ENCODE results near the gene GALNT18. TPM values are rescaled to one million over a fixed set of nuclear protein-coding genes. Genes with fewer than 3 reads are reported as not detected.

Gene GALNT18
- polyA plus RNA-seq (ENCODE audit: low read depth in 6 of 6) = not detected

DNA sequence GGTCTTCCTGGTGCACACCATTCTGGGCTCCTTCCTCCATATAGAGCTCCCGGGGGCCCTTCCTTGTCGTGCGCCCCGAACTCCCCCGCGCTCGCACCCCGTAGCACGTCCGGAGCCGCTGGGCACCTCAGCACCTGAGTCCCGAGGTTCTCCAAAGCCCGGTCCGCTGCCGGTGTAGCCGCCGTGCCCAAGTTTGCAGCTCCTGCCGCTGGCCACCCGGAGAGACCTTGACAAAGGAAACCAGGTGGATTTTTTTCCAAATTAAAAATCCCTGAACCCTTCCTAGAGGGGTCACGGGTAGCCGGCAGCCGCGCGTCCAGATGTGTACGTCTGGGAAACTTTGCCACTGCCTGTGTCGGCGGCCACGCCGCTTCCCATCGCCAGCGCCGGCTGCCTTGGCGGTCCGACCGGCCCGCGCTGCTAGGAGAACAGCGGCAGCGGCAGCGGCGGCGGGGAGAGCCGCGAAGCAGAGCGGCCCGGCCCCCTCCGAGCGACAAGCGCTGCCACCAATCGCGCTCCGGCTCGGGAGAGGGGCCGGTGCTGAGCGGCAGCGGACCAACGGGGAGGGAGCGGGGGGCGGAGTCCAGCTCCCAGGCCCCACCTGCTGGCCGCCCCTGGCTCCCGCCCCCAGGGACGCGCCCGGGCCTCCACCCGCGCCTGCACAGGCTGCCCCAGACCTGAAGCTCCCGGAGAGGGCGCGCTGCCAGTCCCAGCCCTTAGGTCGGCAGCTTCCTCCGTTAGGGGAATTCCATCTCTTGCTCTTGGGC, at the start of gene GALNT18:
GALNT18 (minus strand) TSS at position 433 of the 767 bp plus-strand sequence.
- DNase-seq (peak; percentile 35), ATAC-seq (ENCODE audit: low read depth in 2 of 2) (peak; percentile 66 to 82)
- Mint-ChIP-seq H3K4me3 (peak within 1 kb of the TSS in 6 of 8 donors; percentile 30 to 75 (median 66)), H3K27me3 (peaks cover 50 to 75% (median 53%) of the 10 kb centered on the region in 3 donors), H3K27ac (no peak within 1 kb of the TSS), H3K4me1 (peaks cover 0 to 22% (median 7%) of the 10 kb centered on the region in 3 donors), H3K36me3 (no peaks in the 10 kb centered on the region), H3K9me3 (peaks cover 0 to 3% (median 0%) of the 10 kb centered on the region in 7 donors)

DNA sequence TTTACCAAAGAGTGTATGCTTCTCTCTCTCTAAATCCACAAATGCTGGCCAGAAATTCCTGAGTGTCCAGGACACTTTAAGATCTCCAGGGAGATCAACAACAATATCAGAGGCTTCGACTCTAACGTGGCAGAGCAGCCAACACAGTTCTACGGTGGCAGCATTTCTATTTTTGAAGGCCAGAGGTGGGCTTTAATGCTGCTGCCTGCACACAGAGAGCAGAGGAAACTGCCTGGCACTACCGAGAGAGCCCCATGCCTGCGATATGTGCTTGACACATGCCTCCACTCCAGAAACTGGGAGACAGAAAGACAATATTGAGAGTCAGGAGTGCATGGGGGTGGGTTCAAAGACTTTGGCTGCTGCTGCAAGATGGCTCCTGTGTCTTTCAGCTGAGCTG, 48.8 kb upstream of the GALNT18 start:
- ATAC-seq (ENCODE audit: low read depth in 2 of 2) (no peak), DNase-seq (no peak)
- H3K27me3 Mint-ChIP-seq = peaks cover 27 to 35% (median 28%) of the 10 kb centered on the region in 3 donors
- no peaks in the 10 kb centered on the region for H3K36me3 Mint-ChIP-seq
- no peak overlapping the region for H3K4me3 Mint-ChIP-seq
- peaks cover 0 to 6% (median 3%) of the 10 kb centered on the region in 7 donors for H3K9me3 Mint-ChIP-seq
- no peaks in the 10 kb centered on the region for H3K4me1 Mint-ChIP-seq
- no peak overlapping the region for H3K27ac Mint-ChIP-seq

DNA sequence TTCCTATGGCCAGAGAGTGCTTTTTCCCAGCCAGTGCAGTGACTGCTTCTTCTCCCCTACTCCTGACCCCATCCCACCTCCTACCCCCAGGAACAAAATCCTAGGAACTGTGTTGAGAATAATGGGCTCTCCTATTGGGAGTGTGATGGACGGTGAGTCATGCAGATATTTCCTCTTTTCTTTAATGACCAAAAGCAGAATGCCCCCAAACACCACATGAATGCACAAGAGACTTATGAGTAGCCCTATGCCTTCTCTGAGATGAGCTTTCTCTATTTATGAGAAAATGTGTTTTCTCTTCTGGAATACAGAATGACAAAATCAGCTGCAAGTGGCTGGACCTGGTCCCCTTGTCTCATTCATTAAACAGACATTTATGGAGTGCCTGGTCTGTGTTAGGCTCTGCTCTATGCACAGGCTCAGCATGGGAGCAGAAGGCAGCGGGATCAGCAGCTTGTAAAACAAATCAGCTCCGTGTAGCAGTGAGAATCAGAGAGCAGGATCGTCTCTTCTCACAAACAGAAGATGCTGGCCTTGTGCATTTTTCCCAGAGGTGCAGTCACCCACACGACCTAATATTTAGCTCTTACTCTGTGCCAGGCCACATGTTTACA, 47.5 kb upstream of the GALNT18 start:
- no peak for DNase-seq
- Mint-ChIP-seq H3K9me3 (peaks cover 0 to 6% (median 3%) of the 10 kb centered on the region in 7 donors), H3K27ac (no peak overlapping the region), H3K36me3 (no peaks in the 10 kb centered on the region), H3K27me3 (peaks cover 25 to 37% (median 30%) of the 10 kb centered on the region in 3 donors), H3K4me3 (no peak overlapping the region), H3K4me1 (no peaks in the 10 kb centered on the region)
- no peak for ATAC-seq (ENCODE audit: low read depth in 2 of 2)

DNA sequence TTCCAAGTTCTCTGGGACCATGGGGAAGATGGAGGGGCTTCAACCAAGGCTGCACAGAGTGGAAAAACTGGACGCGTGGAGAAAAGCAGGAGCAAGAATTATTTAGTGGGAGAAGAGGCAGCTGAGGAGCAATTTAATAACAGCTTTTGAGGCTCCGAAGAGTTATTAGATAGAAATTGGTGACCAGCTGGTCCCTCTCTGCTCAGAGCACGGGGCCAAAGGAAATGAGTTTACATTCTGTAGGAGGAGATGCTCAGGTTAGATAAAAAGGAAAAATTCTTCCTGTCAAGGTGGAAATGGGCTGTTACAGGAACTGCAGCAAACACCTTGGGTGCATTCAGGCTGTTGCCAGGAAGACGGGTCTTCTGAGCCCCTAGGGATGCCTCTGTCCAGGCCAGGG, 47.0 kb upstream of the GALNT18 start:
- Mint-ChIP-seq H3K9me3 (peaks cover 0 to 6% (median 3%) of the 10 kb centered on the region in 7 donors), H3K4me1 (no peaks in the 10 kb centered on the region), H3K27ac (no peak overlapping the region), H3K27me3 (peaks cover 25 to 39% (median 34%) of the 10 kb centered on the region in 3 donors), H3K4me3 (no peak overlapping the region), H3K36me3 (no peaks in the 10 kb centered on the region)
- DNase-seq (no peak), ATAC-seq (ENCODE audit: low read depth in 2 of 2) (no peak)

DNA sequence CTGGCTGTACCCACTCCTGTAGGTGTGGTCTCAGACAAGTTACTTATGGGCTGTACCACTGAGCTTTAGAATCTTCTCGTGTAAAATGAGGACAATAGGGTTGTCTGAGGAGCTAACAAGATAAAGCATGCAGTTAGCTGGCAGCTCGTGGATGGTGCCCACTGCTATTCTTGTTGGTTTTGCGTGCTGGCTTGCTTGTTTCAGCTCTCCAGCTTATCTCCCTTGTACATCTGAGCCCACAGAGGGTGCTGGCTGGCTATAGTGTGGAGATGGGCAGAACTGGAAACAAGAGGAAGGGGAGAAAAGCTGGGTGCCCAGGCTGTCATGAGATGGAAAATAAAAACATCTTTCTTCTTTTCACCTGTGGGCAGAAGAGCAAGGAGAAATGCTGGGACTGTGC, 46.5 kb upstream of the GALNT18 start:
- Mint-ChIP-seq H3K4me3 (no peak overlapping the region), H3K4me1 (no peaks in the 10 kb centered on the region), H3K27me3 (peaks cover 25 to 39% (median 36%) of the 10 kb centered on the region in 3 donors), H3K36me3 (no peaks in the 10 kb centered on the region), H3K9me3 (peaks cover 0 to 6% (median 3%) of the 10 kb centered on the region in 7 donors), H3K27ac (no peak overlapping the region)
- DNase-seq = no peak
- ATAC-seq (ENCODE audit: low read depth in 2 of 2) = no peak

DNA sequence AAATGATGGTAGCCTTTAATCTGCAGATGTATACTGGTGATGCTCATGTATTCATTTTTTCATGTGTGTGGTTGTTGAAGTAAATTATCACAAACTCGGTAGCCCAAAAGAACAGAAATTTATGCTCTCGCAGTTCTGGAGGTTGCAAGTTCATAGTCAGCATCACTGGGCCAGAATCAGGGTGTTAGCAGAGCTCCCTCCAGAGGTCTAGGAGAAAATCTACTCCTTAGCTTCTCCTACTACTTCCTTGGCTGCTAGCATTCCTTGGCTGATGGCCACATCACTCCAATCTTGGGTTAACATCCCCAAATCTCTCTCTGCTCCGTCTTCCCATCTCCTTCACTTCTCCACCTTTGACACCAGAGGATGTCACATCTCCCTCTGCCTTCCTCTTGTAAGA, 45.3 kb upstream of the GALNT18 start:
- Mint-ChIP-seq H3K4me1 (no peaks in the 10 kb centered on the region), H3K9me3 (peaks cover 0 to 6% (median 3%) of the 10 kb centered on the region in 7 donors), H3K36me3 (no peaks in the 10 kb centered on the region), H3K27ac (peak overlapping the region in 1 of 6 donors; percentile 6), H3K4me3 (no peak overlapping the region), H3K27me3 (peaks cover 25 to 39% (median 36%) of the 10 kb centered on the region in 3 donors)
- ATAC-seq (ENCODE audit: low read depth in 2 of 2) = no peak
- DNase-seq = no peak

DNA sequence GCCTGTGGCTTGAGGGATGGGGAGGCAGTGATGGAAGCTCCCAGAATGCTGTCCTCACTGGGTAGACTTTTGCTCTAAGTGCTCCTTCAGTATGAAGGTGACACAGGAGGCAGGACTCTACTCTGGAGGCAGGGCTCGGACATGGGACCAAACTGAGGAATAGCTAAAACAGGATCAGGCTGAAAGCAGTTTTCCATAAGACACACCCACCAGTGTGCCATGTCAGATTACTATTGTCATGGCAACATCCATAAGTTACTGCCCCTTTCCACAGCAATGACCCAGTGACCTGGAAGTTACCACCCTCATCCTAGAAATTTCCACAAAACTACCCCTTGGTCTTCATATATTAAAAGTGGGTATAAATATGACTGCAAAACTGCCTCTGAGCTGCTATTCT, 43.6 kb upstream of the GALNT18 start:
- no peaks in the 10 kb centered on the region for H3K4me1 Mint-ChIP-seq

DNA sequence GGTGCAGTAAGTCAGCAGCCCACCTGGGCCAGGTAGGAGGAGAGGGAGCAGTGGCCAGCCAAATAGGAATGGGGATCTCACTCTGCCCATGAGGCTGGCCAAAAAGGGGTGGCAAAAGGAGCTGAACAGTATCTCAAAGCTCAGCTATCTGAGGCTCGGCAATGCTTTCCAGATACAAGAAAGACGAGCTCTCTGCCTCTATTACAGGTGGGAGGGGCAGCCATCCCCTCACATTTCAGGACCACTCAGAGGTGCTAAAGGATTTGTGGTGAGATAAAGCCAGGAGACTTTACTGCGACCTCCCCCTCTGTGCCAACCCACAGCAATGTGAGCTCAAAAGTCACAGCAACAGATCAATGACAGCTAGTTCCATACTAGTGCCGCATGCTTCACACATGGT, 42.1 kb upstream of the GALNT18 start:
- Mint-ChIP-seq H3K4me3 (no peak overlapping the region), H3K36me3 (no peaks in the 10 kb centered on the region), H3K27me3 (peaks cover 21 to 39% (median 30%) of the 10 kb centered on the region in 3 donors), H3K9me3 (peaks cover 0 to 6% (median 3%) of the 10 kb centered on the region in 7 donors), H3K27ac (no peak overlapping the region), H3K4me1 (no peaks in the 10 kb centered on the region)
- DNase-seq = no peak
- no peak for ATAC-seq (ENCODE audit: low read depth in 2 of 2)

More for the DNA sequence above, 43.6 kb upstream of the GALNT18 start:
- no peak for DNase-seq
- no peak for ATAC-seq (ENCODE audit: low read depth in 2 of 2)
- Mint-ChIP-seq H3K27me3 (peaks cover 25 to 39% (median 30%) of the 10 kb centered on the region in 3 donors), H3K36me3 (no peaks in the 10 kb centered on the region), H3K27ac (no peak overlapping the region), H3K4me3 (no peak overlapping the region), H3K9me3 (peaks cover 0 to 6% (median 3%) of the 10 kb centered on the region in 7 donors)

DNA sequence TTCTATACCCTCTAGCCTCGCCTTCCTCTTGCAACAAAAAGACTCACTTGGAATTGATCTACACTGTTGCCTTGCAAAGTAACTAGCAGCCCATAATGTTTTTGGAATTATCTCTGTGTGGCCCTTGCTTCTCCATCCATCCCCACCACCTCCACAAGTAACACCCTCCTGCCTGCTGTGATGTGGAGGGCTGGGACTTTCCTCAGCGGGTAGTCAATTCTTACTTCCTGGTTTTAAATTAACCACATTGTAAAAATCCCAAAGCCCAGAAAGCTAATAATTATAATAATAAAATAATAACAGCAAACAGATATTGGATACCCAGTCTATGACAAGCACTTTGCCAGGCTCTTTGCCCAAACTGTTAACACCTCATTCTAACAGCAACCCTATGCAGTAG, 40.8 kb upstream of the GALNT18 start:
- no peaks in the 10 kb centered on the region for H3K4me1 Mint-ChIP-seq
- no peak for DNase-seq
- H3K9me3 Mint-ChIP-seq = peaks cover 0 to 6% (median 3%) of the 10 kb centered on the region in 7 donors
- no peaks in the 10 kb centered on the region for H3K36me3 Mint-ChIP-seq
- ATAC-seq (ENCODE audit: low read depth in 2 of 2) = no peak
- no peak overlapping the region for H3K27ac Mint-ChIP-seq
- H3K27me3 Mint-ChIP-seq = peaks cover 13 to 26% (median 23%) of the 10 kb centered on the region in 3 donors
- no peak overlapping the region for H3K4me3 Mint-ChIP-seq

DNA sequence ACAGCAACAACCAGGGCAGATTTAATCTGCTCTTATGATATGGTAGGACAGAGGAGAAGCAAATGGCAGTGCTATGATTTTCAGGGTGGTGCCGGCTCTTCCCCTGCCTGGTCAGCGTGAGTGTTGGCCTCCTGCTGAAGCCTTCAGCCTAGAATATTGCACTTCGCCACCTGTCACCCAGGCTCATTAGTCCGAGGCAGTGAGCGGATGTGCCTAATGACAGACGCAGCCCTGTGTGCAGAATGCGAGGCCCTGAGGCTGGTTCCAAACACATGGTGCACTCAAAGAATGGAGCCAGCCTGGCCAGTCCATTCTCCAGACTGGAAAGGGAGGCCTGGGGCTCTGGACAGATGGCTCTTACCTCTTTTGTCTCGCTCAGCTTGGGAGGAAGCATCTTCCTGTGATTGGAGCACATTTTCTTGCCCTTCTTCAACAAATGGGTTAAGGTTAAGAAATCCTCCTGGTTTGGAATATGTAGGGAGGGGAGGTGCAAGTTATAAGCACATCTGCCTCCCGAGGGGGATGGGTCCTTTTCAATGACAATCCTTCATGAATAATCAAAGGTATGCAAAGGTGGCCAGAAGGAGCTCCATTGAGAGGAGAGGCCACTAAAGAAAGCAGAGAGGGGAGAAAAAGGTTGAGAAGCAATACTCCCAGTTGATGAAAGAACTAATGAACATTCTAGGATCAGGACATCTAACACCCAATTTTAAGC, 39.7 kb upstream of the GALNT18 start:
- Mint-ChIP-seq H3K4me3 (no peak overlapping the region), H3K9me3 (peaks cover 0 to 6% (median 0%) of the 10 kb centered on the region in 7 donors), H3K36me3 (no peaks in the 10 kb centered on the region), H3K27ac (no peak overlapping the region), H3K4me1 (no peaks in the 10 kb centered on the region), H3K27me3 (peaks cover 8 to 24% (median 18%) of the 10 kb centered on the region in 3 donors)
- ATAC-seq (ENCODE audit: low read depth in 2 of 2) (no peak), DNase-seq (no peak)

DNA sequence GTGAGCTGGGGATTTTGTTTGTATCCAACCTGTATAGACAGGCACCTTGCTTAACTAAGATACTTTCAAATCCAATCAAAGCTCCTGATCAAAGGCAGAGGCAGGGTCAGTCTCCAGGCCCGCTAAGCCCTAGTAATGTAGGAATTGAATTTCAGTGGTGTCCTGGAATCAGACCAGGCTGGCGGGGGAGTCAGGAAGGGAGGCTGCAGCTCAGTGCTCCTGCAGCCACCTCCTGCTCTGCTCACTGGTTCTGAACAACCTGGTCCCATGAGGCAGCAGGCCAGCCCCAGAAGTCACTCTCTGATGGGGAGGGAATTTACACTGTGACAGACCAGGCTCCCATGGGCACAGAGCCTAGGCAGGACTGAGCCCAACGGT, 38.5 kb upstream of the GALNT18 start:
- H3K4me1 Mint-ChIP-seq = no peaks in the 10 kb centered on the region
- H3K9me3 Mint-ChIP-seq = no peaks in the 10 kb centered on the region
- ATAC-seq (ENCODE audit: low read depth in 2 of 2) (no peak), DNase-seq (no peak)
- H3K36me3 Mint-ChIP-seq = no peaks in the 10 kb centered on the region
- H3K27me3 Mint-ChIP-seq = peaks cover 0 to 26% (median 18%) of the 10 kb centered on the region in 3 donors
- H3K4me3 Mint-ChIP-seq = no peak overlapping the region
- H3K27ac Mint-ChIP-seq = no peak overlapping the region

DNA sequence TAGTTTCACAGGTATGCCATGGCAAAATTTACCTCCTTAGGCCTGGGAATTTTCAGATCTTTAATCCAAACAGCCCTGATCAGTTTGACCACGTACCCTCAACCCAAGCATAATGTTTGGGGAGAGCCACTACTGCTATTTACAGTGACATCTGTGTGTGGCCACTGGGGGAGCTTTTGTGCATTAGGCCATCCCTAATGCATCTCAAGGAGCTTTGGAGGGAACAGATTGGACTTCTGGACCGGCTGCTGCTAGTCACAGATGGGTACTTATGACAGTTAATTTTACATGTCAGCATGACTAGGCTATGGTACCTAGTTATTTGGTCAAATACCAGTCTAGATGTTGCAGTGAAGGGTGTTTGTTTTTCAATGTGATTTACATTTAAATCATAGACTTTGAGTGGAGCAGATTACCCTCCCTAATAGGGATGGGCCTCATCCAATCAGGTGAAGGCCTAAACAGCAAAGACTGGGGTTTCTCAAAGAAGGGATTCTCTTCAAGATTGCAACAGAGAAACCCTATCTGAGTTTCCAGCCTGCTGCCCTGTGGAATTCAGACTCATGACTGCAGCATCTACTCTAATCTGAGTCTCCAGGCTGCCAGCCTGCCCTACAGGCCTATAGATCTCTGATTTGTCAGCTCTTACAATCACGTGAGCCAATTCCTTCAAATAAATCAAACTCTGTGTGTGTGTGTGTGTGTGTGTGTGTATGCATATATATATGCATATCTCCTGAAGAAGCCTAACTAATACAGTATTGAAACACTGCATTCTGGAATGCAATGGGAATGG, 38.0 kb upstream of the GALNT18 start:
- Mint-ChIP-seq H3K4me3 (no peak overlapping the region), H3K9me3 (no peaks in the 10 kb centered on the region), H3K27ac (no peak overlapping the region), H3K27me3 (peaks cover 0 to 30% (median 23%) of the 10 kb centered on the region in 3 donors), H3K4me1 (no peaks in the 10 kb centered on the region), H3K36me3 (no peaks in the 10 kb centered on the region)
- no peak for ATAC-seq (ENCODE audit: low read depth in 2 of 2)
- no peak for DNase-seq

Measured in naive B cell (primary cell).